Activated naive CD4-positive, alpha-beta T cell treated with anti-CD3 and anti-CD28 coated beads, Interleukin-2, amount 10 ng/mL, durations not matched to agents 7 days and 5 days (primary cell): ENCODE measurements around the gene SCGB1D4.

ENCODE experiments used
- CTCF ChIA-PET: fragments of 350-600 bp; sonication (Branson Sonifier 250); formaldehyde crosslinking; loops from one replicate; lab custom pipeline; 2021; ENCODE audit warnings: antibody characterized with exemption; lab: Charles Lee
- DNase-seq: peaks from one replicate; pipeline ENCODE4 v3.0.0-alpha.2; 2020
- H3K27ac Mint-ChIP-seq: one replicate; pipeline ENCODE4 v1.8.0; 2021; ENCODE audit warnings: mild to moderate bottlenecking, moderate library complexity, mixed read lengths
- H3K27me3 Mint-ChIP-seq: one replicate; pipeline ENCODE4 v1.8.0; 2021; ENCODE audit warnings: mild to moderate bottlenecking, mixed read lengths
- H3K36me3 Mint-ChIP-seq: one replicate; pipeline ENCODE4 v1.8.0; 2021; ENCODE audit warnings: mixed read lengths
- H3K4me1 Mint-ChIP-seq: one replicate; pipeline ENCODE4 v1.8.0; 2021; ENCODE audit warnings: mixed read lengths
- H3K4me3 Mint-ChIP-seq: one replicate; pipeline ENCODE4 v1.8.0; 2021; ENCODE audit warnings: mild to moderate bottlenecking, moderate library complexity, mixed read lengths
- H3K9me3 Mint-ChIP-seq: one replicate; pipeline ENCODE4 v1.8.0; 2021; ENCODE audit warnings: mixed read lengths

The SCGB1D4 gene

DNA sequence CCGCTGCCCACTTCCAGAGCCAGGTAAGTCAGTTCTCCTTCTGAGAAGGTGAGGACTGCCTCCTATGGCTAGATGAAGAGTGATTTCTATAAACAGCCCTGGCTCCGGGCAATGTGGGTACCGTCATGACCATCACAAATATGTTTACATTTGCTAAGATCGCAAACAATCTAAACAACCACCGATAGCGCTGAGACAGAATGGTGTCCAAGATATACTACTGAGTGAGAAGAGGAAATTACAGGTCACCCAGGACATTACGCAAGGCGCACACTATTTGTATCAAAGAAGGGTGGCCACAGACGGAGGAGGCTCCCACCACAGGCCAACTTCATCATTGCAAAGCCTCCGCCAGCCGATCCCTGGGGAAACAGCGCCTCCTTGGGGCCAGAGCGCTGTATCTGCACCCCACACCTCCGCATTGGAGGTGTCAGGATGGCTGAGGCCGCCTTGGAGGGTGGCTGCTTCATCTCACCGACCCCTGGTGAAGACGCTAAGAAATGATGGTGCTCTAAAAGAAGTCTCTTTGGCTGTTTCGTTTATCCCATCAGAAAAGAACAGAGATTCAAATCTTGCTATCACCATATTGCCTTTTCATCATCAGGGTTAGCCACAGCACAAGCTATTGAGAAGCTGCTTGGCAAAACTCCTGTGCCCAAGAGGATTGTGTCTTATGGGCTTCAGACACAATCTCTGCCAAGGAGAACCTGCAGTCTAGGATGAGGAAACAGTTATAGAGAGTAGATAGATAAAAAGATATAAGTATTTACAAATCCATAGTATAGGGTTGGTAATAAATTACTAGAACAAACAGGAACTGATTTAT is 26.1 kb upstream of the SCGB1D4 start:
- Mint-ChIP-seq H3K9me3 (no peaks in the 10 kb centered on the region), H3K4me3 (no peak overlapping the region), H3K4me1 (peaks cover 2% of the 10 kb centered on the region), H3K36me3 (no peaks in the 10 kb centered on the region), H3K27ac (no peak overlapping the region), H3K27me3 (peaks cover 17% of the 10 kb centered on the region)
- DNase-seq = peak; percentile 81
- CTCF ChIA-PET = interaction anchor here (1.2 kb wide), 1 partner anchor 35 kb away, joined by 3 read pairs; no protein-coding TSS in a partner anchor

DNA sequence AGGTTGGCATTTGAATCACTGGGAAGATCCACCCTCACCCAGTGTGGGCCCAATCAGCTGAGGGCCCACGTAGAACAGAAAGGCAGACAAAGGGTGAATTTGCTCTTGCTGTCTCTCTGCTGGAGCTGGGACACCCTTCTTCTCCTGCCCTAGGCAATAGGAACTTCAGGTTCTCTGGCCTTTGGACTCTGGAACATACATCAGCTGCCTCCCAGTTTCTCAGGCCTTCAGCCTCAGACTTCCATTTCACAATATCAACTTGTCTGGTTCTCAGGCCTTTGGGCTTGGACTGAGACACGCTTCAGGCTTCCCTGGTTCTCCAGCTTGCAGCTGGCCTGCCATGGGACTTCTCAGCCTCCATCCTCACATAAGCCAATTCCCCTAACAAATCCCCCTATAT is 23.6 kb upstream of the SCGB1D4 start:
- CTCF ChIA-PET = interaction anchor here (0.5 to 2.6 kb wide), 10 partner anchors 10 to 227 kb away, joined by 3 to 12 read pairs (median 4); no protein-coding TSS in a partner anchor
- H3K4me1 Mint-ChIP-seq = no peaks in the 10 kb centered on the region
- DNase-seq = no peak
- no peaks in the 10 kb centered on the region for H3K36me3 Mint-ChIP-seq
- no peak overlapping the region for H3K4me3 Mint-ChIP-seq
- no peaks in the 10 kb centered on the region for H3K9me3 Mint-ChIP-seq
- H3K27me3 Mint-ChIP-seq = peaks cover 17% of the 10 kb centered on the region
- H3K27ac Mint-ChIP-seq = no peak overlapping the region

DNA sequence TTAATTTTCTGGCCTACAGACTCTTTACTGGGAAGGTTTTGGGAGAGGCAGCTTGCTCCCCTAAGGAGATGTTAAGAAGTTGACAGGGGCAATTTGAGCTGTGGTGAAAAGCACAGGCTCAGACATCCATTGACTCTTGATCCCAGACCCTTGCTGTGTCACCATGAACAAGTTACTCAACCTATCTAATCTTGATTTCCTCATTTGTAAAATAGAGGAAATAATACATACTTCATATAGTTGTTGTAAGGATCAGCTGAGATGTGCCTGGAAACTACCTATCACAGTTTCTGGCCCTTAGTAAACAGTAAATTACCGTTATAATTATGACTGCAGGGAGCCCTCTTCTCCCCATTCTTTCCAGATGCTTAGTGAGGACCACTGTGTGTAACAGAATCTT is 16.6 kb upstream of the SCGB1D4 start:
- Mint-ChIP-seq H3K27ac (no peak overlapping the region), H3K4me3 (no peak overlapping the region), H3K36me3 (no peaks in the 10 kb centered on the region), H3K27me3 (peaks cover 41% of the 10 kb centered on the region), H3K4me1 (peaks cover 14% of the 10 kb centered on the region), H3K9me3 (no peaks in the 10 kb centered on the region)
- CTCF ChIA-PET = interaction anchor here (1.2 kb wide), 1 partner anchor 145 kb away, joined by 4 read pairs; no protein-coding TSS in a partner anchor
- no peak for DNase-seq

DNA sequence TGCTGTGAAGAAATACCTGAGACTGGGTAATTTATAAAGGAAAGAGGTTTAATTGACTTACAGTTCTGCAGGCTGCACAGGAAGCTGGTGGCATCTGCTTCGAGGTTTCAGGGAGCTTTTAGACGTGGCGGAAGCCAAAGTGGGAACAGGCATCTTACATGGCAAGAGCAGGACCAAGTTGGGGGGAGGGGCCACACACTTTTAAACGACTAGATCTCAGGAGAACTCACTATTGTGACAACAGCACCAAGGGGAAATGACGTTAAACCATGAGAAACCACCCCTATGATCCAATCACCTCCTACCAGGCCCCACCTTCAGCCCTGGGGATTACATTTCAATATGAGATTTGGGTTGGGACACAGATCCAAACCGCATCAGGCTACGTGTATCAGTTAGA is 11.1 kb upstream of the SCGB1D4 start:
- Mint-ChIP-seq H3K36me3 (no peaks in the 10 kb centered on the region), H3K27me3 (peaks cover 58% of the 10 kb centered on the region), H3K9me3 (no peaks in the 10 kb centered on the region), H3K4me1 (peaks cover 16% of the 10 kb centered on the region), H3K27ac (no peak overlapping the region), H3K4me3 (no peak overlapping the region)
- no peak for DNase-seq
- CTCF ChIA-PET = interaction anchor here (1.2 to 2.0 kb wide), 5 partner anchors 8 to 138 kb away, joined by 6 to 10 read pairs (median 8); no protein-coding TSS in a partner anchor

DNA sequence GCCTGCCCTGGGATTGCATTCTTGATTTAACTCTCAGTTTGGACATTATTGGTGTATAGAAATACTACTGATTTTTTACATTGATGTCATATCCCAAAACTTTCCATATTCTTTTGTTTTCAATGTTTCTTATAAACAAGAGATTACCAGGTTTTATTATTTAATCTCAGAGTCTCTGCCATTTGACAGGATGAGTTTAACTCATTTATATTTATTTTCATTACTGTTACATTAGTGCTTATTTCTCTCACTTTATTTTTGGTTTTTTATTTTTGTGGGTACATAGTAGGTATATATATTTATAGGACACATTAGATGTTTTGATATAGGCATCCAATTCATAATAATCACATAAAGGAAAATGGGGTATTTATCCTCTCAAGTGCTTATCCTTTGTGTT is 9.1 kb upstream of the SCGB1D4 start:
- Mint-ChIP-seq H3K36me3 (no peaks in the 10 kb centered on the region), H3K9me3 (no peaks in the 10 kb centered on the region), H3K4me1 (peaks cover 16% of the 10 kb centered on the region), H3K4me3 (no peak overlapping the region), H3K27me3 (peaks cover 45% of the 10 kb centered on the region), H3K27ac (no peak overlapping the region)
- CTCF ChIA-PET = no interaction called here
- DNase-seq = no peak

DNA sequence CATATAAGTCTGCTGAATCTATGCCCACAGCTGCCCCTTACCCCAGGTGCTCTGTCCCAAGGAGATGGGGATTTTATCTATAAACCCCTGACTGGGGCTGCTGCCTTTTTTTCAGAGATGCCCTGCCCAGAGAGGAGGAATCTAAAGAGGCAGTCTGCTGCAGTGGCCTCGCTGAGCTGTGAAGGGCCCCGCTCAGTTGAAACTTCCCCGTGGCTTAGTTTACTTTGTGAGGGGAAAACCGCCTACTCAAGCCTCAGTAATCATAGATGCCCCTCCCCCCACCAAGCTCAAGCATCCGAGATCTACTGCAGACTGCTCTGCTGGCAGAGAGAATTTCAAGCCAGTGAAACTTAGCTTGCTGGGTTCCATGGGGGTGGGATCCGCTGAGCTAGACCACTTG is 7.4 kb upstream of the SCGB1D4 start:
- no peaks in the 10 kb centered on the region for H3K36me3 Mint-ChIP-seq
- peaks cover 30% of the 10 kb centered on the region for H3K27me3 Mint-ChIP-seq
- no peaks in the 10 kb centered on the region for H3K9me3 Mint-ChIP-seq
- no peak overlapping the region for H3K4me3 Mint-ChIP-seq
- no peak overlapping the region for H3K27ac Mint-ChIP-seq
- CTCF ChIA-PET = interaction anchor here (1.3 kb wide), 1 partner anchor 17 kb away, joined by 3 read pairs; no protein-coding TSS in a partner anchor
- DNase-seq = no peak
- H3K4me1 Mint-ChIP-seq = peaks cover 5% of the 10 kb centered on the region

DNA sequence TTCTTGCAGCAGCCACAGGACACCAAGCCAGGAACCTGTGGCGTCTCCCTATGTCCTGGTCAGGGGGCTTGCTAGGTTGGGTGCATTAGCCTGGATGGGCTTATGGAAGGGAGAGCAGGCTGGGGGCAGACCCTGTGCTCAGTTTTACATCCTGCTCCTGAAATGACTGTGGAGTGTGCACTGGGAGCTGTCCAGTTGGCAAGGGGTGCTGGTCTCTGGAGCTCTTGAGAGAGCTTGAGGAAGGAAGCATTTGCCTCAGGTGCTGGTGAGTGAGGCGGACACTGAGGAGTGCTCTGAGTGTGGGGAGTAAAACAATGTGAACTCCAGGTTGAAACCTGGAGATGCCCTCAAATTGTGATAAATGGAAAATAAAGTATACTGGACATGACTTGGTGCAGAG is 3.4 kb downstream of the SCGB1D4 start:
- CTCF ChIA-PET = no interaction called here
- Mint-ChIP-seq H3K36me3 (no peaks in the 10 kb centered on the region), H3K4me1 (no peaks in the 10 kb centered on the region), H3K27me3 (peaks cover 30% of the 10 kb centered on the region), H3K27ac (no peak overlapping the region), H3K4me3 (no peak overlapping the region), H3K9me3 (no peaks in the 10 kb centered on the region)
- peak; percentile 50 for DNase-seq

DNA sequence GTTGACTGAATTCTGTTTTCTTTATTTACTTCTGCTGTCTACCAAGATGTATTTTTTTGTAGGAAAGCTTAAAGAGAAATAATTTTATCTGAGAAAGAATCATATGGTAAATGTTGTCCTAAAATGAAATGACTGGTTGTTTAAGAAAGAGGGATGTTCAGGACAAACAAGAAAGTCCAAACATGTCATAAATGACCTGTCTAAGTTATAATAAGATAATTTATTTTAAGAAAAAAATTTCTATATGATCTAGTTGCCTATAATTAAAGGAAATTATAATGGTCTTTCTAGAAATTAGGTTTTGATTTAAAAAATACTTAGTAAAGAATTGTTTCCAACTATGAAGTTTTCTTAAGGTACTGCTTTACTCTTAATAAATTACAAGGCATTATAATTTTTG is 18.4 kb downstream of the SCGB1D4 start:
- H3K4me1 Mint-ChIP-seq = no peaks in the 10 kb centered on the region
- H3K27ac Mint-ChIP-seq = no peak overlapping the region
- no peak overlapping the region for H3K4me3 Mint-ChIP-seq
- H3K36me3 Mint-ChIP-seq = no peaks in the 10 kb centered on the region
- peaks cover 15% of the 10 kb centered on the region for H3K27me3 Mint-ChIP-seq
- no peaks in the 10 kb centered on the region for H3K9me3 Mint-ChIP-seq
- CTCF ChIA-PET = no interaction called here
- no peak for DNase-seq

DNA sequence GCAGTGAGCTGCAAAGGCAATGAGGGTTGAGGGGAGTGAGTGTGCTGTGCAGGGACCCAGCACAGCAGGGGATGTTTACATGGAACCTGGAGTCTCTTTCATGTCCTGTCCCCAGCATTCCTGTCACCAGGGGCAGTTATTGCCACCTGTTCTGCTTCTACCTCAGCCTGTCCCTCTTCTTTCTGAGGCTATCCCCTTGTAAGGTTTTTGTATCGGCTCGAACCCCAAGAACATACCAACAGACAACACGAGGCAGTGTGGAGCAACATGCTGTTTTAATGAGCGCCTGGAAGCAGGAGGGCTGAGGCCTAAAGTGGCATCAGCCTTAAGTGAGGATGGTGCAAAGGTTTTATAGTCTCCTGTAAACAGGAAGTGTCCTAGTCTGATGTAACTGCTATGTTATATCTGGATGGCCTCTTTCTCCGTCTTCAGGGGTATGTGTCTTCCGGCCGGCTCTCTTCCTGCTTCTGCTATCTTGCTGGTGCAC is 25.0 kb downstream of the SCGB1D4 start:
- H3K36me3 Mint-ChIP-seq = no peaks in the 10 kb centered on the region
- CTCF ChIA-PET = no interaction called here
- no peak overlapping the region for H3K4me3 Mint-ChIP-seq
- H3K4me1 Mint-ChIP-seq = no peaks in the 10 kb centered on the region
- H3K27ac Mint-ChIP-seq = no peak overlapping the region
- peaks cover 26% of the 10 kb centered on the region for H3K27me3 Mint-ChIP-seq
- no peaks in the 10 kb centered on the region for H3K9me3 Mint-ChIP-seq
- no peak for DNase-seq

DNA sequence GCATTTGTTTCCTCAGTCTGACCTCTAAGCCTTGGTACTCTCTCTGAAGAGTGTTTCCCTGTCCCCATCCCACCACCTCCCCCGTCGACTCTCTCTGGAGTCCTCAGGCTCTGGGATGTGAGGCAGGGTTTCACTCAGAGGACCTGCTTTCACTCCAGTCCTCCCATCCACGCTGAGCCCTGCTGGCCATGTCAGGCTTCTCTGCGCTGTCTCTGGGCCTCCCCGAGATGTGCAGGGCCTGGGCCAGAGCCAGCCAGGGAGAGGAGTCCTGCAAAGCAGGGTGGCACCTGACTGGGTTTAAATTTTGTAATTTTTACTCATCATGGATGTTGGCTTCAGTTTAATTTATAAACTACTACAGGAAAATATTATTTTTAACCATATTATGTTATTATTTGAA is 25.6 kb downstream of the SCGB1D4 start:
- Mint-ChIP-seq H3K36me3 (no peaks in the 10 kb centered on the region), H3K9me3 (no peaks in the 10 kb centered on the region), H3K4me1 (no peaks in the 10 kb centered on the region), H3K27ac (no peak overlapping the region), H3K27me3 (peaks cover 26% of the 10 kb centered on the region), H3K4me3 (no peak overlapping the region)
- CTCF ChIA-PET = no interaction called here
- DNase-seq = no peak

DNA sequence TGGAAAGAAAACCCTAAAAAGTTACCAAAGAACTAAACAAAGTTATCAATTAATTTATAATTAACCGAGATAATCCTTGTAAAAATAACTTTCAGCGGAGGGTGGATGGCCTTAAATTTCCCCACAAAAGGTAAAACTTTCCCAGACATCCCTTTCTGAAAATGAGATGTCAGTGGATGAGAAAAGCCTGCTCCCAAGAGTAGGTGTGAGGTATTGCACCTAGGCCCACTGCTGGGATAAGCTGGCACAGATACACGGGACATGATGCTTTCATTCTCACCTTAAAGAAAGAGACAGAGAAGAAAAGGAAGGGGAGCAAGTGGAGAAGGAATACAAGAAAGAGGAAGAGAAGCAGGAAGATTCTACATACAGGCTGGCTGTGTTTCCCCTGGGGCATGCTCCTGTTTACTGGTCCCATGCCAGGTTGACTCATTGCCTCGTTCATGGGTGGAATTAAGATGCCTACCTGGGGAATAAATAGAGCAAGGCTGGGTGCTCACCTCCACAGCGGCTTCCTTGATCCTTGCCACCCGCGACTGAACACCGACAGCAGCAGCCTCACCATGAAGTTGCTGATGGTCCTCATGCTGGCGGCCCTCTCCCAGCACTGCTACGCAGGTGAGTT is 29.1 kb downstream of the SCGB1D4 start, which contains the start of gene SCGB2A2:
Gene SCGB2A2 (plus strand): TSS at position 505 of the 625 bp plus-strand sequence. CDS start 59 bp downstream, at position 564.
- Mint-ChIP-seq H3K36me3 (no peaks in the 10 kb centered on the region), H3K9me3 (no peaks in the 10 kb centered on the region), H3K27me3 (peaks cover 28% of the 10 kb centered on the region), H3K27ac (no peak within 1 kb of the TSS), H3K4me3 (no peak within 1 kb of the TSS), H3K4me1 (no peaks in the 10 kb centered on the region)
- DNase-seq = no peak
- CTCF ChIA-PET = no interaction called here

DNA sequence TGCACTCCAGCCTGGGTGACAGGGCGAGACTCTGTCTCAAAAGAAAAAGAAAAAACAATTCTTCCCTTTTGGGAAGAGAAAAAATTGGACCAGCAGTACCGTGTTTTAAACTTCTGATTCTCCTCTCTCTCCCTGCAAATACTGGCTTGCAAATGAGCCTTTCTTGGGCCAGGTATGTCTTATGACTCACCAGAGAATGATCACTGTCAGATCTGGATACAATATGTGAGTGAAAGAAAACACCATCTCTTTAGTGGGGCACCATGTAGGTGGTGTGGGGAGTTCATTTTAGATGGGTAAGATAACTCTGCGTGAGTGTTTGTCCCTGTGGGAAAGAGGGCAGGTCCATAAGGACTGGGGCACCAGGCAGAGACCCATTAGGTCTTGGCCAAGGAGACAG is 31.3 kb downstream of the SCGB1D4 start:
- H3K27ac Mint-ChIP-seq = no peak overlapping the region
- CTCF ChIA-PET = no interaction called here
- H3K4me3 Mint-ChIP-seq = no peak overlapping the region
- peaks cover 19% of the 10 kb centered on the region for H3K27me3 Mint-ChIP-seq
- DNase-seq = no peak
- no peaks in the 10 kb centered on the region for H3K9me3 Mint-ChIP-seq
- no peaks in the 10 kb centered on the region for H3K36me3 Mint-ChIP-seq
- no peaks in the 10 kb centered on the region for H3K4me1 Mint-ChIP-seq

DNA sequence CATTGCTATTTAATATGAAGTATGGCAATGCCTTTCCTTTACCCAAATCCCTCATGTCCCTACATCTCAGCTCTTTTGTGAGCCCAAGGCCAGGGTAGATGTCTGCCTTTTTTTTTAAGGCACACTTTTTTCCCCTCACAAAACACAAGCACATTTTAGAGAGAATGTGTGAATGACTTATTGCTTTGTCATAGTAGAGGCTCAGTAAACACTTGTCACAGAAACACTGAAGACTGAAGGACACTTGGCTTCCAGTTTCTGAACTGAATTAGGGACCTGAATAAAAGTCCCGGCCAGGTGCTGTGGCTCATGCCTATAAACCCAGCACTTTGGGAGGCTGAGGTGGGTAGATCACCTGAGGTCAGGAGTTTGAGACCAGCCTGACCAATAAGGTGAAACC is 31.8 kb downstream of the SCGB1D4 start:
- no peaks in the 10 kb centered on the region for H3K36me3 Mint-ChIP-seq
- H3K27ac Mint-ChIP-seq = no peak overlapping the region
- CTCF ChIA-PET = no interaction called here

DNA sequence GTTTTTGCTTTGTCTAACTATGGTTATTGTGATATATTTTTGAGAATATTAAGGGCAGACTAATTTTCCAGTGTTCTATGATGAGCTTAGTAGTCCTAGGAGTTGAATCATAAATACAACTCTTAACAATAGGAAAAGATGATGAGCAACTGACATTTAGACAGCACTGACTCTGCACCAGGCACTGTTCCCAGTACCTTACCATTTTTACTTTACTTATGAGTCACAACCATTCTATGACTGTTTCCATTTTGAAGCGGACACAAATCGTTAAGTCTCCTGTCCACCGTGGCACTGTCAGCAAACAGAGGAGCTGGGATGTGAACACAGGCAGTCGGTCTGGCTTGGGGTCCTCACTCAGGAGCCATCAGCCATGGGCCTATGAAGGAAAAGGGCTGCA is 32.3 kb downstream of the SCGB1D4 start:
- Mint-ChIP-seq H3K36me3 (no peaks in the 10 kb centered on the region), H3K27ac (no peak overlapping the region), H3K9me3 (no peaks in the 10 kb centered on the region), H3K27me3 (peaks cover 20% of the 10 kb centered on the region), H3K4me3 (no peak overlapping the region), H3K4me1 (no peaks in the 10 kb centered on the region)
- no peak for DNase-seq
- CTCF ChIA-PET = no interaction called here

More for the DNA sequence above, 31.8 kb downstream of the SCGB1D4 start:
- Mint-ChIP-seq H3K4me3 (no peak overlapping the region), H3K27me3 (peaks cover 19% of the 10 kb centered on the region), H3K9me3 (no peaks in the 10 kb centered on the region), H3K4me1 (no peaks in the 10 kb centered on the region)
- DNase-seq = no peak
